Measurements from ENCODE around the gene GMCL1.

Gene GMCL1

GRCh38 chr2:69843993-69844392, 14.5 kb downstream of the GMCL1 start:
- no peak overlapping the region for H3K27ac ChIP-seq

GRCh38 chr2:69844560-69844959, 15.1 kb downstream of the GMCL1 start:
- Histone ChIP-seq H3K4me3 (no peak overlapping the region), H3K27ac (no peak overlapping the region)

More at GRCh38 chr2:69843993-69844392, 14.5 kb downstream of the GMCL1 start:
- no peak overlapping the region for H3K4me3 ChIP-seq

GRCh38 chr2:69846182-69847067, 17.0 kb downstream of the GMCL1 start:
- no peak overlapping the region for H3K4me3 ChIP-seq
- no peak overlapping the region for H3K27ac ChIP-seq

- Histone ChIP-seq H3K27ac (no peak overlapping the region), H3K4me3 (no peak overlapping the region)
These were observed 17.8 kb downstream of the GMCL1 start for GRCh38 chr2:69847068-69847828.

- no peak overlapping the region for H3K27ac ChIP-seq
- no peak overlapping the region for H3K4me3 ChIP-seq
These were observed 18.8 kb downstream of the GMCL1 start for GRCh38 chr2:69848186-69848790.

- Histone ChIP-seq H3K4me3 (no peak overlapping the region), H3K27ac (no peak overlapping the region)
These were observed 28.8 kb downstream of the GMCL1 start for GRCh38 chr2:69858261-69858660.

- Histone ChIP-seq H3K4me3 (no peak overlapping the region), H3K27ac (no peak overlapping the region)
These were observed 33.8 kb downstream of the GMCL1 start for GRCh38 chr2:69863298-69863697.

- Histone ChIP-seq H3K4me3 (no peak overlapping the region), H3K27ac (no peak overlapping the region)
These were observed 59.0 kb downstream of the GMCL1 start for GRCh38 chr2:69888451-69888850.

- no peak overlapping the region for H3K27ac ChIP-seq
- H3K4me3 ChIP-seq: no peak overlapping the region
These were observed 59.8 kb downstream of the GMCL1 start for GRCh38 chr2:69889302-69889701.

GRCh38 chr2:69890881-69891280, 61.4 kb downstream of the GMCL1 start:
- Histone ChIP-seq H3K4me3 (no peak overlapping the region), H3K27ac (no peak overlapping the region)

- Histone ChIP-seq H3K4me3 (peak overlapping the region in 2 of 7 experiments; percentile 61 to 90), H3K27ac (peak overlapping the region in 11 of 21 experiments; percentile 70 to 97 (median 91))
These were observed 63.5 kb downstream of the GMCL1 start for GRCh38 chr2:69892838-69893424.

- peak within 1 kb of the TSS; percentile 55 to 97 (median 90) for H3K27ac ChIP-seq
- peak within 1 kb of the TSS; percentile 57 to 90 (median 64) for H3K4me3 ChIP-seq
These were observed 64.5 kb downstream of the GMCL1 start, which contains the start of gene SNRNP27 for GRCh38 chr2:69893684-69894551. Gene SNRNP27 (plus strand): TSS chr2:69893956. CDS start chr2:69893985, 29 bp downstream.

GRCh38 chr2:69894737-69895136, 65.3 kb downstream of the GMCL1 start:
- H3K27ac ChIP-seq: peak overlapping the region in 18 of 21 experiments; percentile 70 to 97 (median 90)
- H3K4me3 ChIP-seq: peak overlapping the region; percentile 57 to 90 (median 64)

- Histone ChIP-seq H3K4me3 (no peak overlapping the region), H3K27ac (peak overlapping the region in 14 of 21 experiments; percentile 5 to 84 (median 60))
These were observed 72.9 kb downstream of the GMCL1 start for GRCh38 chr2:69902213-69902922.

- no peak overlapping the region for H3K4me3 ChIP-seq
- H3K27ac ChIP-seq: no peak overlapping the region
These were observed 77.8 kb downstream of the GMCL1 start for GRCh38 chr2:69907216-69907615.

- H3K27ac ChIP-seq: no peak overlapping the region
- H3K4me3 ChIP-seq: no peak overlapping the region
These were observed 82.6 kb downstream of the GMCL1 start for GRCh38 chr2:69911985-69912563.

- peak overlapping the region; percentile 71 to 91 (median 81) for H3K4me3 ChIP-seq
These were observed 84.9 kb downstream of the GMCL1 start for GRCh38 chr2:69914164-69914949.

More at GRCh38 chr2:69914164-69914949, 84.9 kb downstream of the GMCL1 start:
- peak overlapping the region; percentile 81 to 98 (median 94) for H3K27ac ChIP-seq
